GM12878 (cell line): ENCODE data around the gene CLEC4D. TPM values are rescaled to one million over a fixed set of nuclear protein-coding genes. Genes with fewer than 3 reads are reported as not detected.

ENCODE experiments used
- ATAC-seq: fragments of 200-7000 bp; cut with Tn5 transposase; 3 replicates; pipeline ENCODE4 v1.9.1; 2020; ENCODE audit warnings: mild to moderate bottlenecking, moderate library complexity
- BruUV-seq: library from RNA; stranded (reverse); fragments of 400-500 nt; replicated peaks from 2 replicates; lab custom pipeline; 2021; lab: Mats Ljungman, UMichigan
- CTCF ChIA-PET: fragments of 300-600 bp; sonication (Branson Sonifier 250); formaldehyde crosslinking; extraction: SDS; loops from one replicate; lab custom pipeline; 2021; ENCODE audit warnings: inconsistent platforms; lab: Yijun Ruan, JAX
- POLR2A ChIA-PET: fragments of 350-600 bp; formaldehyde crosslinking; extraction: SDS; loops from one replicate; lab custom pipeline; 2021; ENCODE audit warnings: inconsistent platforms; lab: Charles Lee
- RAD21 ChIA-PET: fragments of 300-600 bp; sonication (Branson Sonifier 250); formaldehyde crosslinking; loops from one replicate; lab custom pipeline; 2023; ENCODE audit warnings: antibody characterized with exemption; ENCODE audit not compliant: unreplicated experiment; lab: Charles Lee
- SMC1A ChIA-PET: fragments of 300-600 bp; sonication (Branson Sonifier 250); formaldehyde crosslinking; loops from one replicate; lab custom pipeline; 2023; ENCODE audit not compliant: unreplicated experiment, uncharacterized antibody; lab: Charles Lee
- DNase-seq: peaks from one replicate; pipeline ENCODE4 v3.0.0-alpha.2; 2011; ENCODE audit warnings: low read depth, low spot score
- FAIRE-seq: peaks from 3 replicates; lab custom pipeline; 2011; peaks lifted over from hg19 to GRCh38; lab: Jason Lieb, UNC
- H2AFZ ChIP-seq: 2 replicates; pipeline ENCODE4 v1.6.0; 2011; ENCODE audit warnings: low read depth, low read length, control low read depth; ENCODE audit not compliant: control insufficient read depth
- H3K27ac ChIP-seq: 2 replicates; pipeline ENCODE4 v1.5.1; 2011; ENCODE audit warnings: control low read depth; ENCODE audit not compliant: control insufficient read depth, insufficient read depth
- H3K27me3 ChIP-seq, 2 experiments: replicated peaks in 1 of 2; 2 replicates each; pipeline versions ENCODE4 v1.6.0 to v1.6.1; 2011; ENCODE audit warnings: low read length in 1 of 2; ENCODE audit not compliant: control insufficient read depth in 2 of 2, insufficient read depth in 2 of 2
- H3K36me3 ChIP-seq, 2 experiments: 2 replicates each; pipeline ENCODE4 v1.5.1; 2011; ENCODE audit warnings: low read length in 1 of 2; ENCODE audit not compliant: control insufficient read depth in 2 of 2, insufficient read depth in 2 of 2
- H3K4me1 ChIP-seq: 2 replicates; pipeline ENCODE4 v1.6.1; 2011; ENCODE audit warnings: mild to moderate bottlenecking, low read length, moderate library complexity, mixed read lengths; ENCODE audit not compliant: control insufficient read depth, insufficient read depth
- H3K4me2 ChIP-seq: 2 replicates; pipeline ENCODE4 v1.6.0; 2011; ENCODE audit warnings: control low read depth; ENCODE audit not compliant: control insufficient read depth, insufficient read depth
- H3K4me3 ChIP-seq: fragments of 200-600 bp; sonication (generic); 2 replicates; pipeline ENCODE4 v1.5.1; 2016
- H3K79me2 ChIP-seq: 2 replicates; pipeline ENCODE4 v1.6.0; 2011; ENCODE audit warnings: low read length; ENCODE audit not compliant: control insufficient read depth, insufficient read depth
- H3K9ac ChIP-seq: 2 replicates; pipeline ENCODE4 v1.8.0; 2011; ENCODE audit warnings: low read length, control low read depth, mixed read lengths; ENCODE audit not compliant: control insufficient read depth, insufficient read depth
- H3K9me3 ChIP-seq: replicated peaks from 3 replicates; pipeline ENCODE4 v1.5.1; 2011; ENCODE audit warnings: mild to moderate bottlenecking, low read length; ENCODE audit not compliant: control insufficient read depth, insufficient read depth
- H4K20me1 ChIP-seq: 2 replicates; pipeline ENCODE4 v1.6.0; 2011; ENCODE audit not compliant: control insufficient read depth, insufficient read depth
- BMI1 ChIP-seq: fragments of 450-650 bp; IDR thresholded peaks from 2 replicates; pipeline ENCODE4 v1.6.1; 2016; ENCODE audit warnings: mild to moderate bottlenecking, moderate library complexity, borderline replicate concordance
- CBFB ChIP-seq: IDR thresholded peaks from 2 replicates; pipeline ENCODE4 v1.6.1; 2016; ENCODE audit warnings: antibody characterized with exemption, low read depth
- FOXK2 ChIP-seq: fragments of 450-650 bp; IDR thresholded peaks from 2 replicates; pipeline ENCODE4 v1.6.1; 2017; ENCODE audit warnings: mild to moderate bottlenecking, moderate library complexity
- IKZF2 ChIP-seq, 2 experiments: fragments of 450-650 bp; IDR thresholded peaks; 2 replicates each; pipeline ENCODE4 v1.6.1; 2017; ENCODE audit warnings: mild to moderate bottlenecking in 2 of 2, moderate library complexity in 2 of 2
- KDM1A ChIP-seq: fragments of 200-600 bp; sonication (generic); IDR thresholded peaks from 2 replicates; pipeline ENCODE4 v1.6.1; 2016; ENCODE audit warnings: borderline replicate concordance
- NFXL1 ChIP-seq: fragments of 450-650 bp; IDR thresholded peaks from 2 replicates; pipeline ENCODE4 v1.6.1; 2017; ENCODE audit warnings: antibody characterized with exemption, mild to moderate bottlenecking, borderline replicate concordance
- NR2C2 ChIP-seq: IDR thresholded peaks from 2 replicates; pipeline ENCODE4 v1.6.1; 2011; ENCODE audit warnings: borderline replicate concordance, low read depth; ENCODE audit not compliant: control insufficient read depth, insufficient read length
- PAX5 ChIP-seq: IDR thresholded peaks from 2 replicates; pipeline ENCODE4 v1.6.1; 2011; ENCODE audit warnings: low read depth, low read length, borderline replicate concordance
- RAD51 ChIP-seq: fragments of 450-650 bp; IDR thresholded peaks from 2 replicates; pipeline ENCODE4 v1.6.1; 2016; ENCODE audit warnings: moderate library complexity, mild to moderate bottlenecking, inconsistent platforms
- SMAD1 ChIP-seq: fragments of 450-650 bp; IDR thresholded peaks from 2 replicates; pipeline ENCODE4 v1.6.1; 2018; ENCODE audit warnings: mild to moderate bottlenecking, low read depth; ENCODE audit not compliant: partially characterized antibody
- SP1 ChIP-seq: IDR thresholded peaks from one replicate; pipeline ENCODE4 v1.6.1; 2011; ENCODE audit warnings: low read depth, low read length
- STAT3 ChIP-seq: IDR thresholded peaks from 2 replicates; pipeline ENCODE4 v1.6.1; 2011; ENCODE audit warnings: low read depth, low read length, improper control_type of control experiment
- YBX1 ChIP-seq: fragments of 450-650 bp; IDR thresholded peaks from 2 replicates; pipeline ENCODE4 v1.6.1; 2016; ENCODE audit warnings: antibody characterized with exemption
- ZNF207 ChIP-seq: fragments of 450-650 bp; IDR thresholded peaks from 2 replicates; pipeline ENCODE4 v1.6.1; 2014; ENCODE audit warnings: antibody characterized with exemption, mild to moderate bottlenecking, borderline replicate concordance
- WGBS: methylation state at CpG from one replicate; pipeline ENCODE4 v1.1.6; 2016; ENCODE audit warnings: low lambda C conversion rate; ENCODE audit not compliant: insufficient replicate concordance, insufficient coverage; ENCODE audit errors: missing lambda C conversion rate; 5-methylcytosine and 5-hydroxymethylcytosine counted together
- in situ Hi-C: fragments of 300-500 bp; cut with MboI; formaldehyde crosslinking; loops from 9 replicates; pipeline ENCODE4 v1.14.3; 2018; ENCODE audit warnings: mixed read lengths
- intact Hi-C: fragments of 100-400 bp; cut with micrococcal nuclease; formaldehyde crosslinking; loops from one replicate; pipeline ENCODE4 v1.14.2; 2022; ENCODE audit not compliant: unreplicated experiment
- polyA plus RNA-seq, 11 experiments: library from polyadenylated mRNA; depleted of rRNA in 4 of 11; unstranded in 6 of 11; stranded (reverse) in 5 of 11; fragments of >200 nt; fragmentation: Nextera tagmentation in 4 of 11; fragmentation: Illumina TruSeq in 1 of 11; extraction: Ambion mirVana in 4 of 11; extraction: Trizol in 1 of 11; gene quantifications; 1 replicate in 1 of 11; 2 replicates in 10 of 11; pipeline versions ENCODE4 v1.2.1 to v1.2.3, GENCODE V29; 2011 to 2016; ENCODE audit warnings: inconsistent platforms in 2 of 11, missing spikeins in 2 of 11, low read depth in 1 of 11
- total RNA-seq, 4 experiments: library from RNA; depleted of rRNA in 3 of 4; stranded (reverse); fragments of >200 nt in 3 of 4; fragmentation: Illumina TruSeq in 1 of 4; extraction: Trizol in 1 of 4; gene quantifications; 2 replicates each; pipeline versions ENCODE4 v1.2.1 to v1.2.3, GENCODE V29; 2013 to 2021
- TF ChIP-seq, protein P1 (sequence below): IDR thresholded peaks from 2 replicates; pipeline ENCODE4 v1.6.1; 2011; ENCODE audit warnings: mild to moderate bottlenecking, low read depth, low read length, moderate library complexity; ENCODE audit not compliant: insufficient replicate concordance
- TF ChIP-seq, protein P2 (sequence below): fragments of 150-350 bp; IDR thresholded peaks from 2 replicates; pipeline ENCODE4 v1.6.1; 2014; ENCODE audit warnings: mild to moderate bottlenecking, low read depth, low read length
- TF ChIP-seq, protein P3 (sequence below): fragments of 450-650 bp; IDR thresholded peaks from 2 replicates; pipeline ENCODE4 v1.6.1; 2014; ENCODE audit warnings: mild to moderate bottlenecking
- TF ChIP-seq, protein P4 (sequence below): fragments of 450-650 bp; formaldehyde crosslinking; IDR thresholded peaks from 2 replicates; pipeline ENCODE4 v1.4.0; 2020; ENCODE audit warnings: mild to moderate bottlenecking, moderate library complexity

Gene CLEC4D
- total and polyA plus RNA-seq, 10 of the 15 experiments (the other 5 are each of a cell fraction or from before 2014, with no cell fraction given): not detected

DNA sequence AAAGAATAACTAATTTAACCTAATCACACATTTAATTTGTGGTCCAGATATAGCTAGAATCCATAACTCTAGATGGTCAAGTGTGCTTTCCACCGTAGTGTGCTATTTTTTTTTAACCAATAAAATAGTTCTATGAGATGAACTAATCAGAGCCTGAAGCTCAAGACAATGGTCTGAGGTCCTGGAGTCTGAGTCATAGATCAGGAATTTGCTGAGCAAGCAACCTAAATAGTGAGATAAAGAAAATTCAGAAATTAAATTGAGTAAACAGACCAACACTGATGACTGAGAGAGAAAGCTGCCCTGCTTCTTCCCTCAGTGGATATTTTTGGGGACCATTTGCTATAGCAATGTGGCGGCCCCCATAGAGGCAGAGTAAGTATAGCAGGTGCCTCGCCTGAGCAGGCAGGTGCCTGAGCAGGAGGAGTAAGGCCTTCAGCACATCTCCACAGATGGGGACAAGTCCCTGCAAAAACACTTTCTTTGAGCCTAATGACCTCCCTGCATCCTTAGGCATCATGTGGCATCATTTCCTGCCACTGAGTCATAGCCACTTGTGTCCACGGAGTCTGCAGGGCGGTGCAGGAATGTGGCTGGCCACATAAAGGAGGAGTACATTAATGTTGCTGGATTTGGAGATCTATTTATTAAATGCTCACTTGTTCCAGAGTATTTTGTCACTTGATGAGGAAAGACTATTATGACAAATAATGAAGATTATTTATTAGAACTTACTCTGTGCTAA lies 41.3 kb downstream of the CLEC4D start:
- Histone ChIP-seq H3K27me3 (no peaks in the 10 kb centered on the region), H3K79me2 (no peaks in the 10 kb centered on the region), H4K20me1 (no peaks in the 10 kb centered on the region), H3K27ac (no peak overlapping the region), H3K36me3 (no peaks in the 10 kb centered on the region), H3K9ac (no peak overlapping the region), H3K4me2 (no peak overlapping the region), H2AFZ (no peak overlapping the region), H3K9me3 (no peaks in the 10 kb centered on the region), H3K4me1 (no peaks in the 10 kb centered on the region), H3K4me3 (no peak overlapping the region)
- ChIA-PET SMC1A (no interaction called here), CTCF (interaction anchor here (0.6 to 2.3 kb wide), 3 partner anchors 10 to 445 kb away, joined by 6 to 16 read pairs (median 6); no protein-coding TSS in a partner anchor), RAD21 (no interaction called here), POLR2A (no interaction called here)
- 68% methylated on average over 5 of the region's 5 CpGs for WGBS
- DNase-seq (no peak), ATAC-seq (no peak), FAIRE-seq (no peak)
- in situ Hi-C loops (no loop called here), intact Hi-C loops (no loop called here)
- no TSS peak for BruUV-seq
- no peak for TF ChIP-seq ZNF207
- TF ChIP-seq KDM1A: no peak
- TF ChIP-seq, protein P1, sequence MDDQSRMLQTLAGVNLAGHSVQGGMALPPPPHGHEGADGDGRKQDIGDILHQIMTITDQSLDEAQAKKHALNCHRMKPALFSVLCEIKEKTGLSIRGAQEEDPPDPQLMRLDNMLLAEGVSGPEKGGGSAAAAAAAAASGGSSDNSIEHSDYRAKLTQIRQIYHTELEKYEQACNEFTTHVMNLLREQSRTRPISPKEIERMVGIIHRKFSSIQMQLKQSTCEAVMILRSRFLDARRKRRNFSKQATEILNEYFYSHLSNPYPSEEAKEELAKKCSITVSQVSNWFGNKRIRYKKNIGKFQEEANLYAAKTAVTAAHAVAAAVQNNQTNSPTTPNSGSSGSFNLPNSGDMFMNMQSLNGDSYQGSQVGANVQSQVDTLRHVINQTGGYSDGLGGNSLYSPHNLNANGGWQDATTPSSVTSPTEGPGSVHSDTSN: no peak
- no peak for TF ChIP-seq CBFB
- TF ChIP-seq NFXL1: no peak
- TF ChIP-seq, protein P2, sequence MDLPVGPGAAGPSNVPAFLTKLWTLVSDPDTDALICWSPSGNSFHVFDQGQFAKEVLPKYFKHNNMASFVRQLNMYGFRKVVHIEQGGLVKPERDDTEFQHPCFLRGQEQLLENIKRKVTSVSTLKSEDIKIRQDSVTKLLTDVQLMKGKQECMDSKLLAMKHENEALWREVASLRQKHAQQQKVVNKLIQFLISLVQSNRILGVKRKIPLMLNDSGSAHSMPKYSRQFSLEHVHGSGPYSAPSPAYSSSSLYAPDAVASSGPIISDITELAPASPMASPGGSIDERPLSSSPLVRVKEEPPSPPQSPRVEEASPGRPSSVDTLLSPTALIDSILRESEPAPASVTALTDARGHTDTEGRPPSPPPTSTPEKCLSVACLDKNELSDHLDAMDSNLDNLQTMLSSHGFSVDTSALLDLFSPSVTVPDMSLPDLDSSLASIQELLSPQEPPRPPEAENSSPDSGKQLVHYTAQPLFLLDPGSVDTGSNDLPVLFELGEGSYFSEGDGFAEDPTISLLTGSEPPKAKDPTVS: no peak
- TF ChIP-seq RAD51: no peak
- no peak for TF ChIP-seq YBX1
- TF ChIP-seq, protein P3, sequence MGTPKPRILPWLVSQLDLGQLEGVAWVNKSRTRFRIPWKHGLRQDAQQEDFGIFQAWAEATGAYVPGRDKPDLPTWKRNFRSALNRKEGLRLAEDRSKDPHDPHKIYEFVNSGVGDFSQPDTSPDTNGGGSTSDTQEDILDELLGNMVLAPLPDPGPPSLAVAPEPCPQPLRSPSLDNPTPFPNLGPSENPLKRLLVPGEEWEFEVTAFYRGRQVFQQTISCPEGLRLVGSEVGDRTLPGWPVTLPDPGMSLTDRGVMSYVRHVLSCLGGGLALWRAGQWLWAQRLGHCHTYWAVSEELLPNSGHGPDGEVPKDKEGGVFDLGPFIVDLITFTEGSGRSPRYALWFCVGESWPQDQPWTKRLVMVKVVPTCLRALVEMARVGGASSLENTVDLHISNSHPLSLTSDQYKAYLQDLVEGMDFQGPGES: no peak
- TF ChIP-seq, protein P4, sequence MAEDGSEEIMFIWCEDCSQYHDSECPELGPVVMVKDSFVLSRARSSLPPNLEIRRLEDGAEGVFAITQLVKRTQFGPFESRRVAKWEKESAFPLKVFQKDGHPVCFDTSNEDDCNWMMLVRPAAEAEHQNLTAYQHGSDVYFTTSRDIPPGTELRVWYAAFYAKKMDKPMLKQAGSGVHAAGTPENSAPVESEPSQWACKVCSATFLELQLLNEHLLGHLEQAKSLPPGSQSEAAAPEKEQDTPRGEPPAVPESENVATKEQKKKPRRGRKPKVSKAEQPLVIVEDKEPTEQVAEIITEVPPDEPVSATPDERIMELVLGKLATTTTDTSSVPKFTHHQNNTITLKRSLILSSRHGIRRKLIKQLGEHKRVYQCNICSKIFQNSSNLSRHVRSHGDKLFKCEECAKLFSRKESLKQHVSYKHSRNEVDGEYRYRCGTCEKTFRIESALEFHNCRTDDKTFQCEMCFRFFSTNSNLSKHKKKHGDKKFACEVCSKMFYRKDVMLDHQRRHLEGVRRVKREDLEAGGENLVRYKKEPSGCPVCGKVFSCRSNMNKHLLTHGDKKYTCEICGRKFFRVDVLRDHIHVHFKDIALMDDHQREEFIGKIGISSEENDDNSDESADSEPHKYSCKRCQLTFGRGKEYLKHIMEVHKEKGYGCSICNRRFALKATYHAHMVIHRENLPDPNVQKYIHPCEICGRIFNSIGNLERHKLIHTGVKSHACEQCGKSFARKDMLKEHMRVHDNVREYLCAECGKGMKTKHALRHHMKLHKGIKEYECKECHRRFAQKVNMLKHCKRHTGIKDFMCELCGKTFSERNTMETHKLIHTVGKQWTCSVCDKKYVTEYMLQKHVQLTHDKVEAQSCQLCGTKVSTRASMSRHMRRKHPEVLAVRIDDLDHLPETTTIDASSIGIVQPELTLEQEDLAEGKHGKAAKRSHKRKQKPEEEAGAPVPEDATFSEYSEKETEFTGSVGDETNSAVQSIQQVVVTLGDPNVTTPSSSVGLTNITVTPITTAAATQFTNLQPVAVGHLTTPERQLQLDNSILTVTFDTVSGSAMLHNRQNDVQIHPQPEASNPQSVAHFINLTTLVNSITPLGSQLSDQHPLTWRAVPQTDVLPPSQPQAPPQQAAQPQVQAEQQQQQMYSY (CRISPR knock-in tag): no peak
- TF ChIP-seq SMAD1: no peak
- no peak for TF ChIP-seq BMI1
- TF ChIP-seq NR2C2: no peak
- no peak for TF ChIP-seq PAX5
- TF ChIP-seq STAT3: no peak
- TF ChIP-seq IKZF2 (IDR thresholded peaks at IDR 0.05): no peak
- TF ChIP-seq FOXK2: no peak
- TF ChIP-seq SP1: no peak
